Kidney tubule cell (primary cell): Measurements from ENCODE around the gene SPINT2.
A peak's percentile ranks its signal among the peaks of the same experiment; 100 is the strongest.
"Not testable (repeated sequence)": the region's sequence is repeated elsewhere in the genome, so short reads cannot be mapped to it uniquely, and the experiment has no call there.

Experiments used
- DNase-seq: peaks from one replicate; pipeline ENCODE4 v3.0.0-alpha.2; 2018; ENCODE audit warnings: low spot score

The SPINT2 gene

GRCh38 chr19:38239816-38240215, 24.6 kb upstream of the SPINT2 start:
- no peak for DNase-seq

- DNase-seq, result no peak
Measured at GRCh38 chr19:38243279-38243673, 21.1 kb upstream of the SPINT2 start.

GRCh38 chr19:38245826-38246498, 18.4 kb upstream of the SPINT2 start:
- no peak for DNase-seq

- no peak for DNase-seq
Measured at GRCh38 chr19:38247126-38247525, 17.2 kb upstream of the SPINT2 start.

GRCh38 chr19:38247734-38248268, 16.6 kb upstream of the SPINT2 start:
- DNase-seq, result no peak

GRCh38 chr19:38248421-38248820, 16.0 kb upstream of the SPINT2 start:
- no peak for DNase-seq

- no peak for DNase-seq
Measured at GRCh38 chr19:38250428-38250820, 13.9 kb upstream of the SPINT2 start.

- no peak for DNase-seq
Measured at GRCh38 chr19:38250821-38251563, 13.4 kb upstream of the SPINT2 start.

GRCh38 chr19:38251564-38252051, 12.8 kb upstream of the SPINT2 start:
- no peak for DNase-seq

- no peak for DNase-seq
Measured at GRCh38 chr19:38252385-38252784, 12.0 kb upstream of the SPINT2 start.

GRCh38 chr19:38252941-38253691, 11.3 kb upstream of the SPINT2 start:
- no peak for DNase-seq

- no peak for DNase-seq
Measured at GRCh38 chr19:38253788-38254187, 10.6 kb upstream of the SPINT2 start.

GRCh38 chr19:38255383-38256014, 8.9 kb upstream of the SPINT2 start:
- no peak for DNase-seq

- DNase-seq, result not testable (repeated sequence)
Measured at GRCh38 chr19:38261942-38262341, 2.4 kb upstream of the SPINT2 start.

GRCh38 chr19:38262585-38263268, 1.6 kb upstream of the SPINT2 start:
- peak; percentile 40 for DNase-seq

- DNase-seq, result peak; percentile 98
Measured at GRCh38 chr19:38263689-38264485, 486 bp upstream of the SPINT2 start.

GRCh38 chr19:38265213-38265861, 964 bp downstream of the SPINT2 start:
- peak; percentile 59 for DNase-seq

- peak; percentile 44 for DNase-seq
Measured at GRCh38 chr19:38265921-38266429, 1.6 kb downstream of the SPINT2 start.

GRCh38 chr19:38266981-38267597, 2.7 kb downstream of the SPINT2 start:
- DNase-seq, result peak; percentile 92
